Measurements from ENCODE around the gene MRPS18A. TPM values are rescaled to one million over a fixed set of nuclear protein-coding genes. Genes with fewer than 3 reads are reported as not detected.

The MRPS18A gene
- total and polyA plus RNA-seq, 9 of the 15 experiments (the other 6 are each of a cell fraction or from before 2014, with no cell fraction given): 87.5 to 243 (median 125) TPM

DNA sequence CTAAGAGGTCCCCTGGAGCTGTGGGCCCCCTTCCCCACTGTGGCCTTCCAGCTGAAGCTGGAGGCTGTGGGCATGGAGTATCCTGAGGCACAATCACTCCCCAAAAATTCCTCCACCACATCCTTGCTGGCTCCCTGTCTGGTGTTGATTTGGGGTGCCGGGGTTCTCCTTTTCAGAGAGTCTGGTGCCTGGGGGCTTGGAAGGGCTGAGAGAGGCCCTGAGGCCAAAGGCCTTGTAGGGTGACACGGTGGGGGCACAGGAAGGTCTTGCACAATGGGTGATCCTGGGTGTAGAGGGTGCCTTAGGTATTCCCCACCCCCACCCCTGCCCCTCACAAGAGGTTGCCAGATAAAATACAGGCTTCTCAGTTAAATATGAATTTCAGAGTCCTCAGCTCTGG, 49.3 kb upstream of the MRPS18A start:
- no peak overlapping the region for H3K4me3 ChIP-seq
- TF ChIP-seq ZNF174 (CRISPR knock-in tag; IDR thresholded peaks at IDR 0.05): no peak
- TF ChIP-seq MTA2 (IDR thresholded peaks at IDR 0.05; ENCODE audit: low read depth): no peak
- no peak for TF ChIP-seq PHB2 (IDR thresholded peaks at IDR 0.05; ENCODE audit: low read depth)
- TF ChIP-seq, protein P1, sequence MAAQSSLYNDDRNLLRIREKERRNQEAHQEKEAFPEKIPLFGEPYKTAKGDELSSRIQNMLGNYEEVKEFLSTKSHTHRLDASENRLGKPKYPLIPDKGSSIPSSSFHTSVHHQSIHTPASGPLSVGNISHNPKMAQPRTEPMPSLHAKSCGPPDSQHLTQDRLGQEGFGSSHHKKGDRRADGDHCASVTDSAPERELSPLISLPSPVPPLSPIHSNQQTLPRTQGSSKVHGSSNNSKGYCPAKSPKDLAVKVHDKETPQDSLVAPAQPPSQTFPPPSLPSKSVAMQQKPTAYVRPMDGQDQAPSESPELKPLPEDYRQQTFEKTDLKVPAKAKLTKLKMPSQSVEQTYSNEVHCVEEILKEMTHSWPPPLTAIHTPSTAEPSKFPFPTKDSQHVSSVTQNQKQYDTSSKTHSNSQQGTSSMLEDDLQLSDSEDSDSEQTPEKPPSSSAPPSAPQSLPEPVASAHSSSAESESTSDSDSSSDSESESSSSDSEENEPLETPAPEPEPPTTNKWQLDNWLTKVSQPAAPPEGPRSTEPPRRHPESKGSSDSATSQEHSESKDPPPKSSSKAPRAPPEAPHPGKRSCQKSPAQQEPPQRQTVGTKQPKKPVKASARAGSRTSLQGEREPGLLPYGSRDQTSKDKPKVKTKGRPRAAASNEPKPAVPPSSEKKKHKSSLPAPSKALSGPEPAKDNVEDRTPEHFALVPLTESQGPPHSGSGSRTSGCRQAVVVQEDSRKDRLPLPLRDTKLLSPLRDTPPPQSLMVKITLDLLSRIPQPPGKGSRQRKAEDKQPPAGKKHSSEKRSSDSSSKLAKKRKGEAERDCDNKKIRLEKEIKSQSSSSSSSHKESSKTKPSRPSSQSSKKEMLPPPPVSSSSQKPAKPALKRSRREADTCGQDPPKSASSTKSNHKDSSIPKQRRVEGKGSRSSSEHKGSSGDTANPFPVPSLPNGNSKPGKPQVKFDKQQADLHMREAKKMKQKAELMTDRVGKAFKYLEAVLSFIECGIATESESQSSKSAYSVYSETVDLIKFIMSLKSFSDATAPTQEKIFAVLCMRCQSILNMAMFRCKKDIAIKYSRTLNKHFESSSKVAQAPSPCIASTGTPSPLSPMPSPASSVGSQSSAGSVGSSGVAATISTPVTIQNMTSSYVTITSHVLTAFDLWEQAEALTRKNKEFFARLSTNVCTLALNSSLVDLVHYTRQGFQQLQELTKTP (IDR thresholded peaks at IDR 0.05; ENCODE audit: low read depth in 1 of 2, partially characterized antibody in 2 of 2): no peak
- TF ChIP-seq, protein P2, sequence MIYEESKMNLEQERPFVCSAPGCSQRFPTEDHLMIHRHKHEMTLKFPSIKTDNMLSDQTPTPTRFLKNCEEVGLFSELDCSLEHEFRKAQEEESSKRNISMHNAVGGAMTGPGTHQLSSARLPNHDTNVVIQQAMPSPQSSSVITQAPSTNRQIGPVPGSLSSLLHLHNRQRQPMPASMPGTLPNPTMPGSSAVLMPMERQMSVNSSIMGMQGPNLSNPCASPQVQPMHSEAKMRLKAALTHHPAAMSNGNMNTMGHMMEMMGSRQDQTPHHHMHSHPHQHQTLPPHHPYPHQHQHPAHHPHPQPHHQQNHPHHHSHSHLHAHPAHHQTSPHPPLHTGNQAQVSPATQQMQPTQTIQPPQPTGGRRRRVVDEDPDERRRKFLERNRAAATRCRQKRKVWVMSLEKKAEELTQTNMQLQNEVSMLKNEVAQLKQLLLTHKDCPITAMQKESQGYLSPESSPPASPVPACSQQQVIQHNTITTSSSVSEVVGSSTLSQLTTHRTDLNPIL (CRISPR knock-in tag; IDR thresholded peaks at IDR 0.05): no peak
- no peak for TF ChIP-seq SMAD2 (IDR thresholded peaks at IDR 0.05; ENCODE audit: low read depth, low read length)
- no peak for TF ChIP-seq MAZ (CRISPR knock-in tag; conservative IDR thresholded peaks at IDR 0.05 in 1 of 2, IDR thresholded peaks at IDR 0.05 in 1 of 2)
- TF ChIP-seq, protein P3, sequence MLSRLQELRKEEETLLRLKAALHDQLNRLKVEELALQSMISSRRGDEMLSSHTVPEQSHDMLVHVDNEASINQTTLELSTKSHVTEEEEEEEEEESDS (CRISPR knock-in tag; IDR thresholded peaks at IDR 0.05): no peak
- TF ChIP-seq, protein P4, sequence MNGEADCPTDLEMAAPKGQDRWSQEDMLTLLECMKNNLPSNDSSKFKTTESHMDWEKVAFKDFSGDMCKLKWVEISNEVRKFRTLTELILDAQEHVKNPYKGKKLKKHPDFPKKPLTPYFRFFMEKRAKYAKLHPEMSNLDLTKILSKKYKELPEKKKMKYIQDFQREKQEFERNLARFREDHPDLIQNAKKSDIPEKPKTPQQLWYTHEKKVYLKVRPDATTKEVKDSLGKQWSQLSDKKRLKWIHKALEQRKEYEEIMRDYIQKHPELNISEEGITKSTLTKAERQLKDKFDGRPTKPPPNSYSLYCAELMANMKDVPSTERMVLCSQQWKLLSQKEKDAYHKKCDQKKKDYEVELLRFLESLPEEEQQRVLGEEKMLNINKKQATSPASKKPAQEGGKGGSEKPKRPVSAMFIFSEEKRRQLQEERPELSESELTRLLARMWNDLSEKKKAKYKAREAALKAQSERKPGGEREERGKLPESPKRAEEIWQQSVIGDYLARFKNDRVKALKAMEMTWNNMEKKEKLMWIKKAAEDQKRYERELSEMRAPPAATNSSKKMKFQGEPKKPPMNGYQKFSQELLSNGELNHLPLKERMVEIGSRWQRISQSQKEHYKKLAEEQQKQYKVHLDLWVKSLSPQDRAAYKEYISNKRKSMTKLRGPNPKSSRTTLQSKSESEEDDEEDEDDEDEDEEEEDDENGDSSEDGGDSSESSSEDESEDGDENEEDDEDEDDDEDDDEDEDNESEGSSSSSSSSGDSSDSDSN (IDR thresholded peaks at IDR 0.05; ENCODE audit: borderline replicate concordance in 1 of 2, low read depth in 2 of 2, low read length in 2 of 2): no peak
- TF ChIP-seq ERF (CRISPR knock-in tag; IDR thresholded peaks at IDR 0.05): no peak
- TF ChIP-seq RHOXF2B (CRISPR knock-in tag; conservative IDR thresholded peaks at IDR 0.05): no peak
- no peak for TF ChIP-seq CHCHD3 (CRISPR knock-in tag; IDR thresholded peaks at IDR 0.05)
- H3K4me1 ChIP-seq (replicated peaks in 1 of 2; ENCODE audit: control insufficient read depth in 2 of 2, insufficient read depth in 2 of 2, low read length in 2 of 2): peaks cover 30 to 41% of the 10 kb centered on the region in 2 experiments
- intact Hi-C loops (cut with micrococcal nuclease): no loop called here
- ChIA-PET CTCF (ENCODE audit: low intra/inter-chr PET ratio) (no interaction called here), POLR2A (interaction anchor here (0.8 to 2.3 kb wide), 4 partner anchors 8 to 34 kb away, joined by 3 to 6 read pairs (median 4); no protein-coding TSS in a partner anchor)
- DNase-seq (ENCODE audit: extremely low read depth in 1 of 4, low spot score in 3 of 4): no peak
- no peaks in the 10 kb centered on the region; a peak in 1 of 5 replicates for H3K27me3 ChIP-seq (ENCODE audit: control insufficient read depth in 2 of 2, insufficient read depth in 2 of 2, low read length in 2 of 2)
- H3K36me3 ChIP-seq (ENCODE audit: control insufficient read depth, insufficient read depth, low read length): no peaks in the 10 kb centered on the region
- ATAC-seq: no peak
- peaks cover 3% of the 10 kb centered on the region for H3K9me1 ChIP-seq (ENCODE audit: control insufficient read depth, insufficient read depth, low read length)
- H3K27ac ChIP-seq (ENCODE audit: extremely low read depth, low read depth, low read length): no peak overlapping the region
- in situ Hi-C loops (cut with MboI): no loop called here
- 0% methylated on average over 1 of the region's 2 CpGs for WGBS (ENCODE audit: insufficient coverage, low coverage, missing lambda C conversion rate)
- H3K79me2 ChIP-seq (ENCODE audit: control insufficient read depth, insufficient read depth, low read length): no peaks in the 10 kb centered on the region
- H3K4me2 ChIP-seq (ENCODE audit: insufficient read depth, low read length): no peak overlapping the region
- no peaks in the 10 kb centered on the region for H4K20me1 ChIP-seq (replicated peaks; ENCODE audit: control insufficient read depth, insufficient read depth, low read length)
- H3K9me3 ChIP-seq (replicated peaks; ENCODE audit: control insufficient read depth, insufficient read depth, low read depth, low read length): no peaks in the 10 kb centered on the region
- H2AFZ ChIP-seq (ENCODE audit: low read depth, low read length): no peak overlapping the region
- FAIRE-seq: no peak
- no peak overlapping the region for H3K9ac ChIP-seq (ENCODE audit: insufficient read depth in 1 of 2, low read depth in 2 of 2, low read length in 2 of 2)
- BruUV-seq (replicated peaks): no TSS peak
